AG09309 (cell line): ENCODE data around the gene PUM1.
"Not testable (repeated sequence)": the region's sequence is repeated elsewhere in the genome, so short reads cannot be mapped to it uniquely, and the experiment has no call there.

Experiments
- DNase-seq: peaks from one replicate; pipeline ENCODE4 v3.0.0-alpha.2; 2010; ENCODE audit warnings: low read depth
- H3K4me3 ChIP-seq: 2 replicates; pipeline ENCODE4 v1.5.1; 2011; ENCODE audit warnings: mild to moderate bottlenecking, low read depth, low read length, moderate library complexity; ENCODE audit not compliant: control insufficient read depth
- CTCF ChIP-seq: IDR thresholded peaks from 2 replicates; pipeline ENCODE4 v1.5.1; 2011; ENCODE audit warnings: mild to moderate bottlenecking, low read depth, low read length, inconsistent platforms; ENCODE audit not compliant: insufficient read depth, control insufficient read depth; ENCODE audit errors: missing control alignments

PUM1 gene

GRCh38 chr1:30955448-30956015 lies 110.0 kb downstream of the PUM1 start:
- TF ChIP-seq CTCF = no peak
- DNase-seq = no peak

GRCh38 chr1:30953685-30954084 lies 111.8 kb downstream of the PUM1 start:
- no peak for DNase-seq
- no peak overlapping the region for H3K4me3 ChIP-seq
- no peak for TF ChIP-seq CTCF

More at GRCh38 chr1:30955448-30956015, 110.0 kb downstream of the PUM1 start:
- H3K4me3 ChIP-seq = no peak overlapping the region

GRCh38 chr1:30952098-30952497 lies 113.4 kb downstream of the PUM1 start:
- no peak for TF ChIP-seq CTCF
- no peak for DNase-seq
- no peak overlapping the region for H3K4me3 ChIP-seq

GRCh38 chr1:30950700-30951099 lies 114.8 kb downstream of the PUM1 start:
- DNase-seq = no peak
- no peak for TF ChIP-seq CTCF
- no peak overlapping the region for H3K4me3 ChIP-seq

GRCh38 chr1:30950053-30950452 lies 115.5 kb downstream of the PUM1 start:
- DNase-seq = no peak
- no peak for TF ChIP-seq CTCF
- no peak overlapping the region for H3K4me3 ChIP-seq

GRCh38 chr1:30949487-30949838 lies 116.1 kb downstream of the PUM1 start:
- DNase-seq, H3K4me3 ChIP-seq: not testable (repeated sequence)

GRCh38 chr1:30948813-30949486 lies 116.6 kb downstream of the PUM1 start:
- DNase-seq, H3K4me3 ChIP-seq: not testable (repeated sequence)

- no peak for DNase-seq
- no peak for TF ChIP-seq CTCF
- no peak overlapping the region for H3K4me3 ChIP-seq
These were observed 117.2 kb downstream of the PUM1 start for GRCh38 chr1:30948278-30948677.
